HG03135 (cell line): Measurements from ENCODE around the gene RAB8B.
"Not testable (repeated sequence)": the region's sequence is repeated elsewhere in the genome, so short reads cannot be mapped to it uniquely, and the experiment has no call there.

ENCODE experiments used
- ATAC-seq: cut with Tn5 transposase; IDR thresholded peaks from one replicate; pipeline ENCODE4 v1.9.1; 2021; ENCODE audit warnings: mild to moderate bottlenecking, moderate library complexity; ENCODE audit not compliant: unreplicated experiment

The RAB8B gene

GRCh38 chr15:63203451-63204090 is 14.2 kb downstream of the RAB8B start:
- ATAC-seq = no peak

DNA sequence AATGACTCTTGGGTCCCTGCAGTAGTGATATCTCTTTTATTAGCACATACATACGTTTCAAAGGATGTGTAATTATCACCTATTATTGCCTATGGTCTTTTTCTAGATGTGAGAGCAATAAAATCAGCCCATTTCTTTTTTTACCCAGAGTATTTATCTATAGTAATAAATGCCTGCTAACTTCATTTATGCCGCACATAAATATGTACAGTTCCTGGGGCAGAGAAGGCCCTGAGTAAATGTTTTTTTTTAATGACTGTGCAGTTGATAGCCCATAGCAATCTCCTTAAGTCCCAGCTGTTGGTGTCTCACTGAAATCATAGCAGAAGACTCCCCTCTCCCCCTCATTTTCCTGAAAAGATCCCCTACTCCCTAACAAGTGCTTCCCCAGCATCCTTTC is 16.7 kb downstream of the RAB8B start:
- ATAC-seq = no peak

DNA sequence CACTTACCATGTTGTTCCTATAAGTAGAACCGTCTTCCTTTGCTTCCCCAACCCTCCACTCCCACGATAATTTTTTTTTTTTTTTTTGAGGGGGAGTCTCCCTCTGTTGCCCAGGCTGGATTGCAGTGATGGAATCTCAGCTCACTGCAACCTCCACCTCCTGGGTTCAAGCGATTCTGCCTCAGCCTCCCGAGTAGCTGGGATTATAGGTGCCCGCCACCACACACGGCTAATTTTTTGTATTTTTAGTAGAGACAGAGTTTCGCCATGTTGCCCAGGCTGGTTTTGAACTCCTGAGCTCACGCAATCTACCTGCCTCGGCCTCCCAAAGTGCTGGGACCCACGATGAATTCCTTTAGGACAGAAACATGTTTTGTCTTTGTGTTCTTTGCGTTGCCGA is 19.4 kb downstream of the RAB8B start:
- not testable (repeated sequence) for ATAC-seq

DNA sequence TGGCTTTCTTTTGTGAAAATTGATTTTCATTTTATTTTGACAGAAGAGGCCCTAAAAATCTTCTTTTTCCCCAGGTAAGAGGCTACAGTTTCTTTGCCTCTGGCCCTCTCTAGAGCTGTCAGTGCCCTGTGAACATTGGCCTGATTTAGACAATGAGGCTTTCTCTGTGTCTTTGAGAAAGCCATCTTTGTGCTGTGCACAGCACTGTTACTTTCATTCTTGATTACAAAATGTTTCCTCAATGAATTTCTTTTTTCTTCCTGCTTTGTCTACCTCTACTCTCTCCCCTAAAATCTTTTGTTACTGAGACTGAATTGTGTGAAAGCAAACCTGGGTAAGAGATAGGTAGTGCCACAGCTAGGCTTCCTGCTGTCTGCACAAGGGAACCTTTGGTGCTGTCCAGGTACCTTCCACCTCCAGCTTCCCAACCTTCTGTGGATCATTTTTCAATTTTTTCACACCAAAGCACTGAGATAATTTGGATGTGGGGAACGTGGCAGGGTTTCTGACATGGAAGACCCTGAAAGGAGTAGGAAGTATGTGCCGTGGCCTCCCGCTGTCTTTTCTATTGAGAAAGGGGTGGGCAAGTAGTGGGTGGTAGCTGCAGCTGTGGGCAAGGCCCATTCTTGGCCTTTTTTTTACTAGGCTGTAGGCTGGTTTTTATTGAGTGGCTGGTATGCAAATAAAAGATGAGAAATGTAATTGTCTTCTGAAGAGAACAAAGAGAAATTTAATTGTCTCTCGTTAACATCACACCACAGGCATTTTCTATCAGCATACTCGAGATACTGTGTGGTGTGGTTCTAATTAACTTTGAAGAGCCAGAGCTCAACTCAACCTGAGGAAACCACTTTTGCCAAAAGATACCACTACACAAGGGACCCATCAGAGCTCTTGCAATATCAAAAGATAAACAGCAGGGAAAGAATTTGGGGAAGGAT is 21.0 kb downstream of the RAB8B start:
- no peak for ATAC-seq

- no peak for ATAC-seq
These were observed 21.7 kb downstream of the RAB8B start for GRCh38 chr15:63211092-63211490.

DNA sequence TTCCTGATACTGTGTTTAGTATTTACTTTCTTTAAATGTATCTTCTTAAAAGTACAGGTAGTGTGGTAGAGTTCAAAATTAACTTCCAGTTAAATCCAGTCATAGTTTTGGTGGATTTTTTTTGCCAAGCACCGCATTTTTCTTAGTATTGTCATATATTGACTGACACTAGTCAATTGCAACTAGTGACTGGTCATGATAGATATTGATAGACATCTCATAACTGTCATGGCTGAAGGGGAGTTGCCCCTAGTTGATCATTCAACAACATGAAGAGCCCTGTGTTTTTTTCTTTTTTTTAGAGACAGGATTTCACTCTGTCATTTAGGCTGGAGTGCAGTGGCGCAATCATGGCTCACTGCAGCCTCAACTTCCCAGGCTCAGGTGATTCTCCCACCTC is 22.1 kb downstream of the RAB8B start:
- ATAC-seq = no peak

DNA sequence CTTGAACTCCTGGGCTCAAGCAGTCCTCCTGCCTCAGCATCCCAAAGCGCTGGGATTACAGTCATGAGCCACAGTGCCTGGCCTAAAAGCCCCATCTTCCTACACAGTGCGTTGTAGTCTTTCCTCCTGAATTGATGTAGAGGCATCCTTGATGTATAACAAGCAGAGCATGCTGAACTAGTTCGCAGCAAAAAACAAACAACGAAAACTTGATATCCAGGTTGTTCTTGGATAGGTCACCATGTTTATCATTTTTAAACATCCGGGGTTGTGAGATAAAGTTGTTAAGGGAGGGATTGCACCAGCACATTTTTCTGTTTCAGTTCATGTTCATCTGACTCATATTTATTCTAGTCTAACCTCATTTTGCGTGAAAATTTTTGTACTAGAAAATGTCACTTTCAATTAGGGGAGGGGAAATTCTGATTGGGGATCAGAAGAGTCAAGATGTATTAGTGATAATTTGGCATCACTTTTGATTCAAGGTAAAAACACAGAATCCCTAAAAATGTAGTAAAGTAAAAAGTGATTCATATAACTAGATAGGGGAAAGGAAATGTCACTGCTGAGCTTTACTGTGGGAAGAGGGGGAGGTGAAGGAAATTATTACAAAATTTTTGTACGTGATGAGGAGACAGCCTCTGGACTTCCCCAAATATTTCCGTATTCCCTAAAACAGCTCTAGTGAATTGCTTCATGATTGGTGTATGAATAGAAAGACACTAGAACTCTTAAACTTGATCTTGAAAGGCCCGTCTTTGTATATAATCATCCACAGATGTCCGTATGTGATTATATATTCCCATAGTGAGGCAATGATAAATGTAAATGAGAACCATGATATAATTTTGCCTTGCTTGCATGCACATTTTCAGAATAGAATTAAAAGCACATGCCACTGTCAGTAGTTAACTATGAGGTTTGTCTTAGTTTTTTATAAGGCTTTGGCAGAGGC is 22.9 kb downstream of the RAB8B start:
- peak; percentile 55 for ATAC-seq

DNA sequence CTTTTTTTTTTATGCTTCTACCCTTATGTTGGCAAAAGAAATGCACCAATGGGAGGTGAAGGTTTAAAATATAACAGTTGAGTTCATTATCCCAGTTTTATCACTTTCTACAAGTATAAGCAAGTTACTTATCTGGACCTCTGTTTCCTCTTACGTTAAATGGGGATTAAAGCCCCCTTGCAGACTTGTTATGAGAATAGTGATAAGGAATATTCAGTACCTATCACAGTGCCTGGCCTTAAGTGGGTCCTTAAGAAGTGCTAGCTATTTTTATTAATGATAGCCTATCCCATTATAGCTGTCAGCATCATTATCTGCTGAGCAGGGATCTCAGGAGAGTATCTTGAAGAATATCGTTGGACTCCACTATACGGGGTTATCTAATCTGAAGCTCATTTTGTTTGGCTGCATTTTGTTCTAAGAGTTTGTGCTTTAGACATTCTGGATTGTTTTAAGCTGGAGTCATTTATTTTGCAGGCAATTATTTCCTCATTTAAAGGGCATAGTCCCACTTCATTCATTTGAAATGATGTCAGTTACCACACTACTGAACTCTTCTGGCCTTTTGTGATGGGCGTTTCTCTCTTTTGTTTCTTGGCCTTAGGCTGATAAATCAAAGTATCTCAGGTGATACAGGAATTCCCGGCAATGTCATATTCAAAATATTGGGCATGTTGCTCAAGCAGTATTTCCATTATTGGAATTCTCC is 28.8 kb downstream of the RAB8B start:
- no peak for ATAC-seq

DNA sequence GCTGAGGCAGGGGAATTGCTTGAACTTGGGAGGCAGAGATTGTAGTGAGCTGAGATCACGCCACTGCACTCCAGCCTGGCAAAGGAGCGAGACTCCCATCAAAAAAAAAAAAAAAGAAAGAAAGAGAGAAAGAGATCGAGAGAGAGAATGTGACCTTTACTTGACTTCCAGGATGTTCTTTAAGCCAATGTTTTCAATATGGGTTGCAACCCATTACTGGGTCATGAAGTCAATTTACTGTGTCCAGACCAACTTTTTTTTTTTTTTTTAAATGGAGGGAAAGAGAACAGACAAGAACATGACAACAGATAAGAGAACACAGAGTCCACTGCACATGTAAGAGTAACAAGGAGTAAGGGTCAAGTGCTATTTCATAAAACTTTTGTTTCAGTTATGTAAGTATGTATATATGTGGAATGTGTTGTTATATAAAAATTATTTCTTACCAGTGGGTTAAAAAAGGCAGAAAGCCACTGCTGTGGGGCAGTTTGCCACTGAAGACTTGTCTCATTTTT is 29.8 kb downstream of the RAB8B start:
- no peak for ATAC-seq

GRCh38 chr15:63221346-63221745 is 31.9 kb downstream of the RAB8B start:
- ATAC-seq = no peak

GRCh38 chr15:63223463-63223862 is 34.1 kb downstream of the RAB8B start:
- ATAC-seq = no peak

DNA sequence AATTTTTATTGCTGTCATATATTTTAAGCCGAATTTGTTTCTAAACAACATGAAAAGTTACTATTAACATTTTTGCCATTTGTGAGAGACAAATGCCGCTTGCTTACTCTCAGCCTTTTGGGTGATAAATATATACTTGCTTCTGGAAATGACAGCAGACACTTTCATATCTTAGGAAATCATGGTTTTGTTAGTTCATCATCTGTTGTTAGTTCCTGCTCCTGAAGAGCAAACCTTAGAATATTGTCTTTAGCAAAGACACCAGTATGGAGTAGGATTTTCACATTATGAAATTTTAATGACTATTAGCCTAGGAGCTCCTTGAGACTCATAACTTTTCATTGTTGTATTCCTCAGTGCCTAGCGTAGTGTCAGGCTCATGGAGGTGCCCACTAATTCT is 36.0 kb downstream of the RAB8B start:
- no peak for ATAC-seq

DNA sequence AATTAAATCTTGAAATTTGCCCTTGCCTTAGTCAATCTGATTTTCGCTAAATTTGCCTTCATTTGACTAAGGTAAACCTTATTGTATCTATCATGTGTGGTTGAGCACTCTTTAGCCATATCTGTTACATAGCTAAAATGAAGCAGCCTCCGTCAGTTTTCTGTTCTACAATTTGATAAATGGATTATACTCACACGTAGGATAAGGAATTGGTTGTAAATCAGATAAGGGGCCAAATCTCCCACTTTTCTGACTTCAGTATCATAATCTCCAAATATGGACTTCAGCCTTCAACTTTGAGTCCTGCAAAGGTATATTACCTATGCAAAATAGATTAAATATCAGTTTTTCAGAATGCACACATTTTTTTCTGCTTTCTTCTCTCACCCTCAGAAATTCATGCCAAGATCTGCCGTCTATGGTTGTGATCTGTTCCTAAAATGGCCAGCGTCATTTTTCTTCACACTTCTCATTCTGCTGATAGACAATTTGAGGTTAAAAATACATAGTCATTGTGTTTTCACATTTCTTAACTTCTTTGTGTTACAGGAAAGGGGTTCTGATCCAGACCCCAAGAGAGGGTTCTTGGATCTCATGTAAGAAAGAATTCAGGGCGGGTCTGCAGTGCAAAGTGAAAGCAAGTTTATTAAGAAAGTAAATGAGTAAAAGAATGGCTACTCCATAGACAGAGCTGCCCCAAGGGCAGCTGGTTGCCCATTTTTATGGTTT is 36.9 kb downstream of the RAB8B start:
- no peak for ATAC-seq

GRCh38 chr15:63226966-63227401 is 37.6 kb downstream of the RAB8B start:
- no peak for ATAC-seq

GRCh38 chr15:63227689-63228088 is 38.3 kb downstream of the RAB8B start:
- no peak for ATAC-seq

DNA sequence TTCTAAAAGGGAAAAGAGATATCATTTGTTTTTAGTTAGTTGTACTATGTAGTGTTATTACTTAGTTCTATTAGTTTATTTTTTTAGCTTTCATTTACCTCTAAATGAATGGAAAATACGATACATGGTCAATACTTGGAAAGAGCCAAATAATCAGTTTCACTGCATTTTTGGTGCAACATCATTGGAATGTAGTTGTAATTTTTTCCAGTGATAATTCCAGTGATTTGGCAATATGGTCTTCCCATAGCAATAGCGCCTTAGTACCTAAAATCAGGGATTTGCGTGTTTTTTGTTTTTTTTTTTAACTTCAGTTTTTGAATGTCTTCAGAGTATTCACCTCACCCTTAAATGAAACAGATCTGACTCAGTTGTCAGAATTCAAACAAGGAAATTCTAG is 41.8 kb downstream of the RAB8B start:
- ATAC-seq = no peak

DNA sequence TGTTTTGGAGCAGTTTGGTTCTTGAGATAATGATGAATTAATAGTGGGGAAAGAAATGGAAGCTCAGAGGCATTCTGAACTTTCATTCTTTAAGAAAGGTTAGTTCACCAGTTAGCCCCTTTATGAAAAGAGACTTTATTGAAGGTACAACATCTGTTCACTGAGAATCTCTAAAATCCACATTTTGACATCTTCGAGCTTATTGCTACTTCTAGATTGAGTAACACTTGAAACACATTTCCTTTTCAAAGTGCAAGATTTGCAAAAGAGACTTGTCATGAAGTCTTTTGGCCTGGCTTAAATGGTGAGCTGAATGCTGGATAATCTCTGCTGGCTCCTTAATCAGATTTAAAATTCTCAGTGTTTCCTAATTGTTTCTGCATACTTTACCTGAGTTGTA is 42.3 kb downstream of the RAB8B start:
- no peak for ATAC-seq

DNA sequence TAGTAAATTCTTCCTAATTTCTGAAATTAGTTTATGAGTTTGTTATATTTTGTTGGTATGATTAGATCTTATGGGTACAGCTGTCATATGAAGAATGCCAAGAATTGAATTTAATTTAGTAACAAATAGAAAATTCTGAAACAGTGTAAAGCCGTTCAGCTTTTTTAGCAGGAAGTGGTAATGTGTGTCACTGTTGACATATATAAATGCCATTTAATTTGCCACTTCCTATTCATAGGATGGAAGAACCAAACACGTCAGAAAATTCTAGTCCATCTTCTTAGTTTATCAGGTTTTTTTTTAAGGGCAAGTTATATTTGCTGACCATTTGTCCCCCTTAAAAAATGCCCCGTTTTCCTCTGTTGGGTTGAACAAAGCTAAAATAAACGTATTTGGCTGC is 43.0 kb downstream of the RAB8B start:
- ATAC-seq = no peak

GRCh38 chr15:63232943-63233342 is 43.5 kb downstream of the RAB8B start:
- no peak for ATAC-seq
